22Rv1 (cell line): ENCODE data around the gene RNF217.
"Not testable (repeated sequence)": the region's sequence is repeated elsewhere in the genome, so short reads cannot be mapped to it uniquely, and the experiment has no call there.

Experiments used
- H3K27ac ChIP-seq: fragments of 450-650 bp; 2 replicates; pipeline ENCODE4 v1.5.1; 2017
- CTCF ChIP-seq: fragments of 450-650 bp; IDR thresholded peaks from 2 replicates; pipeline ENCODE4 v1.5.1; 2017; ENCODE audit warnings: mild to moderate bottlenecking
- ZFX ChIP-seq: fragments of 450-650 bp; IDR thresholded peaks from 2 replicates; pipeline ENCODE4 v1.6.1; 2017; ENCODE audit warnings: antibody characterized with exemption, borderline replicate concordance

Gene RNF217

DNA sequence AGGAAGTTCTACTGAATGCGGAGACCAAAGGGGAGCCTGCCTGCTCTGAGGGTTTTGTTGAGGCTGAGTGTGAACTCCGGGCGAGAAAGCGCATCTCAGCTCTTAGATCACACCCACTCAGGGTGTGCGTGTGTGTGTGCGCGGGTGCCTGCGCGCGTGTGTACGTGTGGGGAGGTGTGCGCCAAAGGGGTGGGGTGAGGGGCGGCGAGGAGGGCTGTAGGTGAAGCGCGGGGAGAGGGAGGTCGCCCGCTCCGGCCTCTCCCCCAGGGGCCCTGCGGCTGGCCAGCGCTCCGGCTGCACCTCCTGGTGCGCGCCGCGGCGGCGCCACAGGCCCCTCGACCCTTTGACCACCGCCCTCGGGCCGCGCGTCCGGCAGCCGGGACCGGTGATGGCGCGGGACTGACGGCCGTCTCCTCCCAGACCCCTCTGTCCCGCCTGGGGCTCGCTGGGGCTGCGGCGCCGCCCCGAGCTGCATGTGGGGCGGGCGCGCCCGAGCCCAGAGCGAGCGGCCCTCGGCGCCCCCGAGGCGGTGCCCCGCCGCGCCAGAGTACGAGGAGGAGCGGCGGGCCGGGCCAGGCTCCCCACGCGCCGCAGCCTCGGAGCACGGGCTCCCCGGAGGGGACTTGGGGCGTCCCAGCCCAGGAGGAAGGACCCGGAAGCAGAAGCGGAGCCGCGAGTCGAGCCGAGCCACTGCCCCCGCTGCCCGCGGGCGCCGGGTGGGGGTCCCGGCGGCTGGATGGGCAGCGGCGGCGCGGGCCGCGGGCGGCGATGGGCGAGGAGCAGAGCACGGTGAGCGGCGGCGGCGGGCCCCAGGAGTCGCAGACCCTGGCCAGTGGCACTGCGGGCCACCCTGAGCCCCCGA, at the start of gene RNF217:
RNF217 (plus strand) TSS at position 661 of the 862 bp plus-strand sequence; CDS start at position 769, 108 bp downstream.
- no peak within 1 kb of the TSS for H3K27ac ChIP-seq
- TF ChIP-seq ZFX (no peak), CTCF (no peak; the same call in 1 of the 2 replicates)

DNA sequence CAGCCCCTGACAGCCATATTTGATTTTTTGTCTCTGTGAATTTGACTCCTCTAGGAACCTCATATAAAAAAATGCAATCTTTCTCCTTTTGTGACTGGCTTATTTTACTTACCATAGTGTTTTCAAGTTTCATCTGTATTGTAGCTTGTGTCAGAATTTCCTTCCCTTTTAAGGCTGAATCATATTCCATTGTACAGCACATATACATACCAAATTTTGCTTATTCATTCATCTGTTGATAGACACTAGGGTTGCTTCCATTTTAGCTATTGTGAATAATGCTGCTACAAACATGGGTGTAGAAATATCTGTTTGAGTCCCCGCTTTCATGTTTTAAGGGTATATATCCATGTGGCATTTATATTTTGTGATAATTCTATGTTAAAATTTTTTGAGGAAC, 49.2 kb upstream of the RNF217 start:
- no peak for TF ChIP-seq ZFX
- TF ChIP-seq CTCF, result no peak
- H3K27ac ChIP-seq, result no peak overlapping the region

GRCh38 chr6:124917769-124918168, 44.5 kb upstream of the RNF217 start:
- no peak for TF ChIP-seq CTCF
- TF ChIP-seq ZFX, result no peak
- no peak overlapping the region for H3K27ac ChIP-seq

GRCh38 chr6:124919703-124920102, 42.5 kb upstream of the RNF217 start:
- H3K27ac ChIP-seq, result not testable (repeated sequence)

DNA sequence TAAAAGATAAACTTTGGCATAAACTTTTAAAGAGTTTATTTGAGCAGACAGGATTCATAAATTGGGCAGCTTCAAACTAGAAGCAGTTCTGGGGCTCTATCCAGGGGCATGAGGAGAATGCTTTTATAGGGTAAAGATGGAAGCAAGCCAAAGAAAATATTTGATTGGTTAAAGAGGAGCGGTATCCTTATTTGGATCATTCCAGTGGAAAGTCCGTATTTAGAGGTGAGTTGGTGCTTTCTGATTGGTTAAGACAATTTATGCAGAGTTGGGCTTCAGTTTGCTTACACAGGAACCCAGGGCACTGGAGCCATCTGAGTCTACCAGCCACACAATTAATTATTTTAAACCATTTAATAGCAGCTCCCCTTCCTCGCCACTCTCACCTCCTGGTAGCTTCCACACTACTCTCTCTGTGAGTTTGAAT, 37.9 kb upstream of the RNF217 start:
- H3K27ac ChIP-seq, result no peak overlapping the region
- no peak for TF ChIP-seq CTCF
- TF ChIP-seq ZFX, result no peak

- no peak for TF ChIP-seq ZFX
- no peak for TF ChIP-seq CTCF
- H3K27ac ChIP-seq, result no peak overlapping the region
Measured at GRCh38 chr6:124926435-124926834, 35.8 kb upstream of the RNF217 start.

GRCh38 chr6:124927806-124928205, 34.4 kb upstream of the RNF217 start:
- no peak overlapping the region for H3K27ac ChIP-seq
- TF ChIP-seq CTCF (no peak), ZFX (no peak)
